GM12891 (cell line): ENCODE results near the gene DYNLL1.
"Not testable (repeated sequence)": the region's sequence is repeated elsewhere in the genome, so short reads cannot be mapped to it uniquely, and the experiment has no call there.

Source experiments
- PAX5 ChIP-seq: IDR thresholded peaks from 2 replicates; pipeline ENCODE4 v1.6.1; 2011; ENCODE audit warnings: low read length, moderate library complexity, mild to moderate bottlenecking; ENCODE audit not compliant: insufficient read depth, severe bottlenecking
- POLR2A ChIP-seq: IDR thresholded peaks from 2 replicates; pipeline ENCODE4 v1.6.1; 2011; ENCODE audit warnings: low read depth, low read length, control low read depth
- POLR2AphosphoS5 ChIP-seq: IDR thresholded peaks from 2 replicates; pipeline ENCODE4 v1.6.1; 2011; ENCODE audit warnings: low read depth, low read length, control low read depth
- SPI1 ChIP-seq: IDR thresholded peaks from 2 replicates; pipeline ENCODE4 v1.6.1; 2011; ENCODE audit warnings: low read depth, low read length, control low read depth
- TAF1 ChIP-seq: IDR thresholded peaks from 2 replicates; pipeline ENCODE4 v1.6.1; 2011; ENCODE audit warnings: low read depth, low read length, control low read depth

- TF ChIP-seq TAF1, POLR2A, PAX5, POLR2AphosphoS5, SPI1: not testable (repeated sequence)
These were observed 49.1 kb upstream of the DYNLL1 start for GRCh38 chr12:120446844-120447178.
